SK-N-SH (cell line): ENCODE measurements around the gene CAMK2D. TPM values are rescaled to one million over a fixed set of nuclear protein-coding genes. Genes with fewer than 3 reads are reported as not detected.

Experiments
- CTCF ChIA-PET: fragments of 300-600, 350-600 bp; formaldehyde crosslinking; extraction: SDS; loops from one replicate; lab custom pipeline; 2021; lab: Yijun Ruan, JAX
- POLR2A ChIA-PET: fragments of 350-600 bp; sonication (Branson Sonifier 250); formaldehyde crosslinking; extraction: SDS; loops from one replicate; lab custom pipeline; 2020; ENCODE audit warnings: antibody characterized with exemption, inconsistent platforms; lab: Yijun Ruan, JAX
- DNase-seq: peaks from one replicate; pipeline ENCODE4 v3.0.0; 2012
- H2AFZ ChIP-seq: fragments of 200-600 bp; sonication (generic); 2 replicates; pipeline ENCODE4 v1.8.1; 2016; ENCODE audit warnings: antibody characterized with exemption, mild to moderate bottlenecking, low read depth
- H3F3A ChIP-seq: fragments of 200-600 bp; sonication (generic); replicated peaks from 2 replicates; pipeline ENCODE3; 2016; ENCODE audit warnings: antibody characterized with exemption, mild to moderate bottlenecking; ENCODE audit not compliant: insufficient read depth
- H3K27ac ChIP-seq, 2 experiments: fragments of 200-500 bp in 1 of 2; fragments of 200-600 bp in 1 of 2; sonication (Bioruptor generic) in 1 of 2; sonication (generic), shearing (Covaris generic) in 1 of 2; 2 replicates each; pipeline versions ENCODE4 v1.5.1 to v1.6.1; 2014 to 2016; ENCODE audit warnings: low read depth in 2 of 2, inconsistent platforms in 1 of 2, low read length in 1 of 2, mild to moderate bottlenecking in 1 of 2, mixed read lengths in 1 of 2
- H3K27me3 ChIP-seq: fragments of 200-600 bp; sonication (generic), shearing (Covaris generic); 2 replicates; pipeline ENCODE4 v1.6.1; 2016; ENCODE audit warnings: mixed run types; ENCODE audit not compliant: insufficient read depth
- H3K36me3 ChIP-seq, 2 experiments: fragments of 200-500 bp in 1 of 2; fragments of 200-600 bp in 1 of 2; sonication (Bioruptor generic) in 1 of 2; sonication (generic) in 1 of 2; replicated peaks in 1 of 2; 2 replicates each; pipeline versions ENCODE3 to v1.5.1; 2014 to 2016; ENCODE audit warnings: low read length in 1 of 2, mild to moderate bottlenecking in 1 of 2; ENCODE audit not compliant: insufficient read depth in 2 of 2, control insufficient read depth in 1 of 2
- H3K4me1 ChIP-seq, 2 experiments: fragments of 200-500 bp in 1 of 2; fragments of 200-600 bp in 1 of 2; sonication (Bioruptor generic) in 1 of 2; sonication (generic), shearing (Covaris generic) in 1 of 2; 2 replicates each; pipeline versions ENCODE4 v1.5.1 to v1.6.1; 2014 to 2016; ENCODE audit warnings: low read depth in 1 of 2, low read length in 1 of 2, mixed run types in 1 of 2; ENCODE audit not compliant: insufficient read depth in 2 of 2, control insufficient read depth in 1 of 2
- H3K4me2 ChIP-seq: fragments of 200-600 bp; sonication (generic), shearing (Covaris generic); 2 replicates; pipeline ENCODE4 v1.6.1; 2017; ENCODE audit warnings: mixed run types
- H3K4me3 ChIP-seq, 2 experiments: fragments of 200-500 bp in 1 of 2; fragments of 200-600 bp in 1 of 2; sonication (Bioruptor generic) in 1 of 2; sonication (generic), shearing (Covaris generic) in 1 of 2; 2 replicates each; pipeline versions ENCODE4 v1.5.1 to v1.8.1; 2014 to 2016; ENCODE audit warnings: low read depth in 2 of 2, inconsistent platforms in 1 of 2, low read length in 1 of 2, mild to moderate bottlenecking in 1 of 2, mixed read lengths in 1 of 2, moderate library complexity in 1 of 2
- H3K79me2 ChIP-seq: fragments of 200-600 bp; sonication (generic); 2 replicates; pipeline ENCODE4 v1.8.1; 2017; ENCODE audit warnings: mild to moderate bottlenecking; ENCODE audit not compliant: insufficient read depth
- H3K9ac ChIP-seq: fragments of 200-600 bp; sonication (generic); 2 replicates; pipeline ENCODE4 v1.6.1; 2017; ENCODE audit warnings: mixed run types
- H3K9me2 ChIP-seq: fragments of 200-600 bp; sonication (generic); 2 replicates; pipeline ENCODE4 v1.6.1; 2017; ENCODE audit warnings: mixed run types
- H3K9me3 ChIP-seq: fragments of 200-600 bp; sonication (generic); 2 replicates; pipeline ENCODE4 v1.6.1; 2017; ENCODE audit warnings: mixed run types, mild to moderate bottlenecking, moderate library complexity
- H4K20me1 ChIP-seq: fragments of 200-600 bp; sonication (generic); 2 replicates; pipeline ENCODE4 v1.6.1; 2017; ENCODE audit warnings: mild to moderate bottlenecking, mixed run types; ENCODE audit not compliant: insufficient read depth
- EP300 ChIP-seq, 2 experiments: IDR thresholded peaks; 2 replicates each; pipeline versions ENCODE4 v1.4.0 to v1.6.1; 2012; ENCODE audit warnings: borderline replicate concordance in 1 of 2, low read depth in 1 of 2, low read length in 1 of 2
- GATA2 ChIP-seq: sonication (generic); formaldehyde crosslinking; IDR thresholded peaks from 2 replicates; pipeline ENCODE4 v1.5.0; 2020; ENCODE audit warnings: mild to moderate bottlenecking, missing genetic modification reagents
- IRF3 ChIP-seq: fragments of 150-350 bp; IDR thresholded peaks from 2 replicates; pipeline ENCODE4 v1.6.1; 2016; ENCODE audit warnings: mild to moderate bottlenecking, low read depth, low read length
- JUND ChIP-seq: IDR thresholded peaks from 2 replicates; pipeline ENCODE4 v1.4.0; 2012
- MAX ChIP-seq: IDR thresholded peaks from 2 replicates; pipeline ENCODE4 v1.4.0; 2012; ENCODE audit warnings: low read depth
- PBX3 ChIP-seq: IDR thresholded peaks from 2 replicates; pipeline ENCODE4; 2012
- POLR2AphosphoS5 ChIP-seq: IDR thresholded peaks from 2 replicates; pipeline ENCODE4 v1.6.1; 2012; ENCODE audit warnings: low read depth, low read length
- RCOR1 ChIP-seq: fragments of 150-350 bp; IDR thresholded peaks from 2 replicates; pipeline ENCODE4 v1.6.1; 2017; ENCODE audit warnings: antibody characterized with exemption, low read length
- REST ChIP-seq: IDR thresholded peaks from 2 replicates; pipeline ENCODE4 v1.6.1; 2012; ENCODE audit warnings: mild to moderate bottlenecking, low read depth, low read length, moderate library complexity
- RFX5 ChIP-seq: IDR thresholded peaks from 2 replicates; pipeline ENCODE4 v1.6.1; 2012; ENCODE audit warnings: mild to moderate bottlenecking, improper control_type of control experiment, low read length
- RXRA ChIP-seq: IDR thresholded peaks from 2 replicates; pipeline ENCODE4 v1.4.0; 2012; ENCODE audit warnings: low read depth, mild to moderate bottlenecking, borderline replicate concordance
- TAF1 ChIP-seq: IDR thresholded peaks from 2 replicates; pipeline ENCODE4 v1.6.1; 2012; ENCODE audit warnings: low read depth, mild to moderate bottlenecking, low read length, moderate library complexity, borderline replicate concordance
- TCF12 ChIP-seq: IDR thresholded peaks from 2 replicates; pipeline ENCODE4 v1.4.0; 2012
- USF1 ChIP-seq: IDR thresholded peaks from 2 replicates; pipeline ENCODE4 v1.4.0; 2012; ENCODE audit warnings: low read depth, borderline replicate concordance
- WGBS: methylation state at CpG from one replicate; pipeline ENCODE4 v1.1.6; 2017; ENCODE audit warnings: low lambda C conversion rate; 5-methylcytosine and 5-hydroxymethylcytosine counted together
- polyA plus RNA-seq, 3 experiments: library from polyadenylated mRNA; depleted of rRNA; stranded (reverse); fragments of >200 nt; gene quantifications; 2 replicates each; pipeline ENCODE4 v1.2.3, GENCODE V29; 2012

The CAMK2D gene
- polyA plus RNA-seq, 1 of the 3 experiments (the other 2 are of a cell fraction), result 17.0 TPM

GRCh38 chr4:113653871-113654270, 107.7 kb downstream of the CAMK2D start:
- Histone ChIP-seq H3K9me2 (no peaks in the 10 kb centered on the region), H3K4me1 (peaks cover 0 to 4% of the 10 kb centered on the region in 2 experiments; a peak in 2 of 4 replicates), H3K9me3 (no peaks in the 10 kb centered on the region), H3K4me2 (no peak overlapping the region), H3K27ac (no peak overlapping the region), H3F3A (peaks cover 12% of the 10 kb centered on the region), H4K20me1 (no peaks in the 10 kb centered on the region; the same call in 1 of the 2 replicates), H3K9ac (no peak overlapping the region), H3K36me3 (peaks cover 0 to 27% of the 10 kb centered on the region in 2 experiments), H2AFZ (no peak overlapping the region), H3K4me3 (no peak overlapping the region), H3K79me2 (peaks cover 56% of the 10 kb centered on the region), H3K27me3 (no peaks in the 10 kb centered on the region)
- POLR2A ChIA-PET, result no interaction called here
- WGBS, result 87% methylated on average over 3 of the region's 3 CpGs
- DNase-seq, result no peak
- TF ChIP-seq IRF3, result no peak
- TF ChIP-seq TCF12, result no peak
- TF ChIP-seq PBX3, result no peak
- TF ChIP-seq RFX5, result no peak
- no peak for TF ChIP-seq USF1
- no peak for TF ChIP-seq TAF1
- TF ChIP-seq RXRA, result no peak
- TF ChIP-seq REST, result no peak
- TF ChIP-seq POLR2AphosphoS5, result no peak
- TF ChIP-seq JUND, result no peak
- TF ChIP-seq RCOR1, result no peak
- no peak for TF ChIP-seq GATA2 (CRISPR knock-in tag)
- TF ChIP-seq EP300 (IDR thresholded peaks at IDR 0.05; ENCODE audit: borderline replicate concordance in 1 of 2, low read depth in 1 of 2, low read length in 1 of 2), result no peak
- no peak for TF ChIP-seq MAX
- CTCF ChIA-PET, result interaction anchor here (0.6 kb wide), 1 partner anchor 40 kb away, joined by 4 read pairs; no protein-coding TSS in a partner anchor
